Measurements from ENCODE around the gene TPPP. TPM values are rescaled to one million over a fixed set of nuclear protein-coding genes. Genes with fewer than 3 reads are reported as not detected.

Gene TPPP
- total and polyA plus RNA-seq, 4 donors, result 3.7 to 24.1 (median 5.8) TPM

GRCh38 chr5:622359-622758 lies 70.8 kb downstream of the TPPP start:
- Histone ChIP-seq H3K27me3 (ENCODE audit: control insufficient read depth in 3 of 3, insufficient read depth in 3 of 3, low read length in 2 of 3) (no peaks in the 10 kb centered on the region), H3K9me3 (ENCODE audit: control insufficient read depth in 4 of 4, insufficient read depth in 3 of 4, low read length in 3 of 4) (no peaks in the 10 kb centered on the region), H3K36me3 (ENCODE audit: control insufficient read depth in 4 of 4, insufficient read depth in 4 of 4, low read length in 4 of 4) (peaks cover 0 to 35% (median 5%) of the 10 kb centered on the region in 4 donors), H3K4me3 (no peak overlapping the region), H3K9ac (ENCODE audit: insufficient read depth in 1 of 2, low read length in 2 of 2) (no peak overlapping the region), H3K4me1 (ENCODE audit: control insufficient read depth in 5 of 5, insufficient read depth in 5 of 5, low read length in 5 of 5) (no peaks in the 10 kb centered on the region), H3K27ac (ENCODE audit: low read depth in 1 of 2, low read length in 1 of 2) (no peak overlapping the region)
- TF ChIP-seq, protein P1, sequence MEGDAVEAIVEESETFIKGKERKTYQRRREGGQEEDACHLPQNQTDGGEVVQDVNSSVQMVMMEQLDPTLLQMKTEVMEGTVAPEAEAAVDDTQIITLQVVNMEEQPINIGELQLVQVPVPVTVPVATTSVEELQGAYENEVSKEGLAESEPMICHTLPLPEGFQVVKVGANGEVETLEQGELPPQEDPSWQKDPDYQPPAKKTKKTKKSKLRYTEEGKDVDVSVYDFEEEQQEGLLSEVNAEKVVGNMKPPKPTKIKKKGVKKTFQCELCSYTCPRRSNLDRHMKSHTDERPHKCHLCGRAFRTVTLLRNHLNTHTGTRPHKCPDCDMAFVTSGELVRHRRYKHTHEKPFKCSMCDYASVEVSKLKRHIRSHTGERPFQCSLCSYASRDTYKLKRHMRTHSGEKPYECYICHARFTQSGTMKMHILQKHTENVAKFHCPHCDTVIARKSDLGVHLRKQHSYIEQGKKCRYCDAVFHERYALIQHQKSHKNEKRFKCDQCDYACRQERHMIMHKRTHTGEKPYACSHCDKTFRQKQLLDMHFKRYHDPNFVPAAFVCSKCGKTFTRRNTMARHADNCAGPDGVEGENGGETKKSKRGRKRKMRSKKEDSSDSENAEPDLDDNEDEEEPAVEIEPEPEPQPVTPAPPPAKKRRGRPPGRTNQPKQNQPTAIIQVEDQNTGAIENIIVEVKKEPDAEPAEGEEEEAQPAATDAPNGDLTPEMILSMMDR (IDR thresholded peaks at IDR 0.05; ENCODE audit: control extremely low read depth, extremely low read depth), result no peak
- ATAC-seq (ENCODE audit: insufficient read depth, low FRiP score), result no peak
- WGBS, 2 donors, result 94 to 97% methylated on average over 9 of the region's 9 CpGs
- DNase-seq, result no peak

DNA sequence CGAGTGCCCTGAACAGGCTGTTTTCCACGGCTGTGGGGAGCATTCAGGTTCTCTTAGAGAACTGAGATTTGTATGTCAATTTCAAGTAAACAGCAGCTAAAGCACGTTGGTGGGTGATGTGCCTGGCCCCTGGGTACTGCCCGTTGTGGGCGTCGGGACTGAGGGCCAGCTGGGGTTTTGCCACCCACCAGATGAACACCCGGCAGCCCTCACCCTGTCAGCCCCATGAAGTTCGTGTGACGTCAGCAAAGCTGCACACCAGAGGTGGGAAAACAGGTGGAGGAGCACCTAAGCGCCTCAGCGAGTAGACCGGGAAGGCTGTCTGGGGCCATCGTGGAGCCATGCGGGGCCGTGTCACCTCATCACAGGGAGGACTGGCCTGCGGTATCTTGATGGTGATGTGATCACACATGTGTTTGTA lies 71.8 kb downstream of the TPPP start:
- TF ChIP-seq, protein P1 (IDR thresholded peaks at IDR 0.05; ENCODE audit: control extremely low read depth, extremely low read depth), result no peak
- no peak for DNase-seq

GRCh38 chr5:620586-621180 lies 72.5 kb downstream of the TPPP start:
- Histone ChIP-seq H3K9ac (ENCODE audit: insufficient read depth in 1 of 2, low read length in 2 of 2) (no peak overlapping the region), H3K4me3 (no peak overlapping the region), H3K4me1 (ENCODE audit: control insufficient read depth in 5 of 5, insufficient read depth in 5 of 5, low read length in 5 of 5) (no peaks in the 10 kb centered on the region), H3K36me3 (ENCODE audit: control insufficient read depth in 4 of 4, insufficient read depth in 4 of 4, low read length in 4 of 4) (peaks cover 0 to 33% (median 5%) of the 10 kb centered on the region in 4 donors), H3K27me3 (ENCODE audit: control insufficient read depth in 3 of 3, insufficient read depth in 3 of 3, low read length in 2 of 3) (no peaks in the 10 kb centered on the region), H3K27ac (ENCODE audit: low read depth in 1 of 2, low read length in 1 of 2) (no peak overlapping the region), H3K9me3 (ENCODE audit: control insufficient read depth in 4 of 4, insufficient read depth in 3 of 4, low read length in 3 of 4) (no peaks in the 10 kb centered on the region)
- 95 to 98% methylated on average over 8 of the region's 8 CpGs for WGBS, 2 donors
- DNase-seq (no peak), ATAC-seq (ENCODE audit: insufficient read depth, low FRiP score) (no peak)
- TF ChIP-seq, protein P1 (IDR thresholded peaks at IDR 0.05; ENCODE audit: control extremely low read depth, extremely low read depth), result no peak

More for the DNA sequence above, 71.8 kb downstream of the TPPP start:
- no peaks in the 10 kb centered on the region for H3K4me1 ChIP-seq (ENCODE audit: control insufficient read depth in 5 of 5, insufficient read depth in 5 of 5, low read length in 5 of 5)
- no peak overlapping the region for H3K9ac ChIP-seq (ENCODE audit: insufficient read depth in 1 of 2, low read length in 2 of 2)
- H3K27ac ChIP-seq (ENCODE audit: low read depth in 1 of 2, low read length in 1 of 2), result no peak overlapping the region
- 96% methylated on average over 16 of the region's 16 CpGs for WGBS, 2 donors
- ATAC-seq (ENCODE audit: insufficient read depth, low FRiP score), result no peak
- peaks cover 0 to 35% (median 5%) of the 10 kb centered on the region in 4 donors for H3K36me3 ChIP-seq (ENCODE audit: control insufficient read depth in 4 of 4, insufficient read depth in 4 of 4, low read length in 4 of 4)
- no peak overlapping the region for H3K4me3 ChIP-seq
- H3K9me3 ChIP-seq (ENCODE audit: control insufficient read depth in 4 of 4, insufficient read depth in 3 of 4, low read length in 3 of 4), result no peaks in the 10 kb centered on the region
- H3K27me3 ChIP-seq (ENCODE audit: control insufficient read depth in 3 of 3, insufficient read depth in 3 of 3, low read length in 2 of 3), result no peaks in the 10 kb centered on the region

GRCh38 chr5:620152-620551 lies 73.0 kb downstream of the TPPP start:
- Histone ChIP-seq H3K4me1 (ENCODE audit: control insufficient read depth in 5 of 5, insufficient read depth in 5 of 5, low read length in 5 of 5) (no peaks in the 10 kb centered on the region), H3K27me3 (ENCODE audit: control insufficient read depth in 3 of 3, insufficient read depth in 3 of 3, low read length in 2 of 3) (no peaks in the 10 kb centered on the region), H3K9me3 (ENCODE audit: control insufficient read depth in 4 of 4, insufficient read depth in 3 of 4, low read length in 3 of 4) (no peaks in the 10 kb centered on the region), H3K27ac (ENCODE audit: low read depth in 1 of 2, low read length in 1 of 2) (no peak overlapping the region), H3K9ac (ENCODE audit: insufficient read depth in 1 of 2, low read length in 2 of 2) (no peak overlapping the region), H3K36me3 (ENCODE audit: control insufficient read depth in 4 of 4, insufficient read depth in 4 of 4, low read length in 4 of 4) (peaks cover 0 to 29% (median 5%) of the 10 kb centered on the region in 4 donors), H3K4me3 (no peak overlapping the region)
- WGBS, 2 donors, result 96 to 97% methylated on average over 20 of the region's 20 CpGs
- TF ChIP-seq, protein P1 (IDR thresholded peaks at IDR 0.05; ENCODE audit: control extremely low read depth, extremely low read depth), result no peak
- ATAC-seq (ENCODE audit: insufficient read depth, low FRiP score) (no peak), DNase-seq (no peak)

Data from lung (tissue), 12 donors.